ENCODE results near the gene MYL6. TPM values are rescaled to one million over a fixed set of nuclear protein-coding genes. Genes with fewer than 3 reads are reported as not detected.

Gene MYL6
- polyA plus RNA-seq (2,918 and 3,234 TPM in 2 replicates), polyA minus RNA-seq (523 and 580 TPM in 2 replicates)

- peaks cover 5% of the 10 kb centered on the region for H4K20me1 ChIP-seq (ENCODE audit: insufficient read depth)
- peaks cover 5% of the 10 kb centered on the region for H3F3A ChIP-seq (ENCODE audit: insufficient read depth, low read length, poor library complexity, severe bottlenecking)
- H3K27ac ChIP-seq (ENCODE audit: low read length) = peak within 1 kb of the TSS; percentile 98
- H3K9me2 ChIP-seq (ENCODE audit: insufficient read depth, low read length) = no peaks in the 10 kb centered on the region
- H3K4me3 ChIP-seq (ENCODE audit: low read length) = peak within 1 kb of the TSS; percentile 79
- no peaks in the 10 kb centered on the region for H3K9me3 ChIP-seq (ENCODE audit: low read length)
- H3K4me2 ChIP-seq (ENCODE audit: low read length) = peak within 1 kb of the TSS; percentile 97
- H2AFZ ChIP-seq (ENCODE audit: low read depth, low read length) = peak within 1 kb of the TSS; percentile 42
- TF ChIP-seq REST (IDR thresholded peaks at IDR 0.05; ENCODE audit: borderline replicate concordance) (peak; percentile 71), SMC3 (conservative IDR thresholded peaks at IDR 0.05; ENCODE audit: poor library complexity) (no peak), POLR2AphosphoS5 (IDR thresholded peaks at IDR 0.05) (peak; percentile 99), CTCF (IDR thresholded peaks at IDR 0.05; ENCODE audit: poor library complexity, severe bottlenecking) (no peak), TAF1 (IDR thresholded peaks at IDR 0.05; ENCODE audit: low read depth) (peak; percentile 56), EP300 (conservative IDR thresholded peaks at IDR 0.05; ENCODE audit: poor library complexity, severe bottlenecking) (no peak), RAD21 (conservative IDR thresholded peaks at IDR 0.05) (no peak), MXI1 (conservative IDR thresholded peaks at IDR 0.05; ENCODE audit: poor library complexity, severe bottlenecking) (no peak), EZH2 (IDR thresholded peaks at IDR 0.05; ENCODE audit: borderline replicate concordance, insufficient read depth, low read length, poor library complexity, severe bottlenecking) (no peak)
- peaks cover 31% of the 10 kb centered on the region for H3K79me2 ChIP-seq (replicated peaks; ENCODE audit: insufficient read depth, low read length)
- peak within 1 kb of the TSS; percentile 97 for H3K9ac ChIP-seq (ENCODE audit: low read length)
- H3K27me3 ChIP-seq (ENCODE audit: insufficient read depth, low read depth, low read length) = no peaks in the 10 kb centered on the region
- H3K36me3 ChIP-seq (ENCODE audit: insufficient read depth, low read length) = peaks cover 13% of the 10 kb centered on the region
Measured at GRCh38 chr12:56158029-56158925, at the start of gene MYL6. Gene MYL6, plus strand, starts transcription at chr12:56158359. Its CDS starts 43 bp downstream, at chr12:56158402.

- no peak overlapping the region for H3K9ac ChIP-seq (ENCODE audit: low read length)
- no peak overlapping the region for H2AFZ ChIP-seq (ENCODE audit: low read depth, low read length)
- H3K79me2 ChIP-seq (replicated peaks; ENCODE audit: insufficient read depth, low read length) = peaks cover 15% of the 10 kb centered on the region
- H3K4me3 ChIP-seq (ENCODE audit: low read length) = no peak overlapping the region
- no peak overlapping the region for H3K4me2 ChIP-seq (ENCODE audit: low read length)
- no peaks in the 10 kb centered on the region for H3K36me3 ChIP-seq (ENCODE audit: insufficient read depth, low read length)
- H3K27ac ChIP-seq (ENCODE audit: low read length) = no peak overlapping the region
- TF ChIP-seq EZH2 (IDR thresholded peaks at IDR 0.05; ENCODE audit: borderline replicate concordance, insufficient read depth, low read length, poor library complexity, severe bottlenecking) = no peak
- no peak for TF ChIP-seq POLR2AphosphoS5 (IDR thresholded peaks at IDR 0.05)
- TF ChIP-seq REST (IDR thresholded peaks at IDR 0.05; ENCODE audit: borderline replicate concordance) = no peak
- TF ChIP-seq CTCF (IDR thresholded peaks at IDR 0.05; ENCODE audit: poor library complexity, severe bottlenecking) = no peak
- no peak for TF ChIP-seq TAF1 (IDR thresholded peaks at IDR 0.05; ENCODE audit: low read depth)
- TF ChIP-seq MXI1 (conservative IDR thresholded peaks at IDR 0.05; ENCODE audit: poor library complexity, severe bottlenecking) = no peak
- no peak for TF ChIP-seq EP300 (conservative IDR thresholded peaks at IDR 0.05; ENCODE audit: poor library complexity, severe bottlenecking)
- no peak for TF ChIP-seq SMC3 (conservative IDR thresholded peaks at IDR 0.05; ENCODE audit: poor library complexity)
- TF ChIP-seq RAD21 (conservative IDR thresholded peaks at IDR 0.05) = no peak
- H4K20me1 ChIP-seq (ENCODE audit: insufficient read depth) = no peaks in the 10 kb centered on the region
- no peaks in the 10 kb centered on the region for H3K9me2 ChIP-seq (ENCODE audit: insufficient read depth, low read length)
- no peaks in the 10 kb centered on the region for H3K9me3 ChIP-seq (ENCODE audit: low read length)
- no peaks in the 10 kb centered on the region for H3F3A ChIP-seq (ENCODE audit: insufficient read depth, low read length, poor library complexity, severe bottlenecking)
- H3K27me3 ChIP-seq (ENCODE audit: insufficient read depth, low read depth, low read length) = no peaks in the 10 kb centered on the region
Measured at GRCh38 chr12:56110571-56110970, 47.6 kb upstream of the MYL6 start.
